GM23338 (cell line): ENCODE measurements around the gene TMEM131L. TPM values are rescaled to one million over a fixed set of nuclear protein-coding genes. Genes with fewer than 3 reads are reported as not detected.

Source experiments
- ATAC-seq: fragments of 200-7000 bp; cut with Tn5 transposase; 3 replicates; pipeline ENCODE4 v1.9.1; 2020
- DNase-seq: peaks from one replicate; pipeline ENCODE4 v3.0.0-alpha.2; 2015; ENCODE audit warnings: low spot score
- H2AFZ ChIP-seq: fragments of 200-600 bp; sonication (generic); 2 replicates; pipeline ENCODE4 v1.8.0; 2016; ENCODE audit warnings: antibody characterized with exemption, mild to moderate bottlenecking, moderate library complexity
- H3F3A ChIP-seq: fragments of 200-600 bp; sonication (generic); replicated peaks from 2 replicates; pipeline ENCODE4 v1.8.0; 2017; ENCODE audit warnings: antibody characterized with exemption, mixed run types, low read depth
- H3K27ac ChIP-seq: fragments of 200-600 bp; sonication (generic); 2 replicates; pipeline ENCODE4 v1.6.1; 2016; ENCODE audit warnings: low read depth
- H3K27me3 ChIP-seq: fragments of 200-600 bp; sonication (generic); 2 replicates; pipeline ENCODE4 v1.8.0; 2016; ENCODE audit warnings: mild to moderate bottlenecking, mixed run types, moderate library complexity; ENCODE audit not compliant: insufficient read depth
- H3K36me3 ChIP-seq: fragments of 200-600 bp; sonication (generic); 2 replicates; pipeline ENCODE4 v1.8.0; 2016; ENCODE audit warnings: mild to moderate bottlenecking; ENCODE audit not compliant: insufficient read depth
- H3K4me1 ChIP-seq: fragments of 200-600 bp; sonication (generic); 2 replicates; pipeline ENCODE4 v1.8.0; 2016; ENCODE audit warnings: mild to moderate bottlenecking, moderate library complexity; ENCODE audit not compliant: insufficient read depth
- H3K4me2 ChIP-seq: fragments of 200-600 bp; sonication (generic); 2 replicates; pipeline ENCODE4 v1.7.1; 2017; ENCODE audit warnings: mixed run types
- H3K4me3 ChIP-seq: fragments of 200-600 bp; sonication (generic); 2 replicates; pipeline ENCODE4 v1.6.1; 2016; ENCODE audit warnings: mixed run types
- H3K79me2 ChIP-seq: fragments of 200-600 bp; sonication (generic); replicated peaks from 2 replicates; pipeline ENCODE4 v1.8.0; 2017; ENCODE audit warnings: mild to moderate bottlenecking; ENCODE audit not compliant: insufficient read depth
- H3K9me2 ChIP-seq: fragments of 200-600 bp; sonication (generic); 2 replicates; pipeline ENCODE4 v1.8.0; 2017; ENCODE audit not compliant: insufficient read depth
- H4K20me1 ChIP-seq: fragments of 200-600 bp; sonication (generic); replicated peaks from 2 replicates; pipeline ENCODE4 v1.8.0; 2017; ENCODE audit warnings: mild to moderate bottlenecking; ENCODE audit not compliant: insufficient read depth
- H3K27ac Mint-ChIP-seq: 2 replicates; pipeline ENCODE4 v1.8.0; 2020; ENCODE audit warnings: inconsistent platforms, mild to moderate bottlenecking, moderate library complexity, mixed read lengths
- H3K27me3 Mint-ChIP-seq: 3 replicates; pipeline ENCODE4 v1.8.0; 2022; ENCODE audit warnings: low read depth, mild to moderate bottlenecking, moderate library complexity, mixed read lengths, inconsistent platforms; ENCODE audit not compliant: insufficient read depth, poor library complexity
- H3K36me3 Mint-ChIP-seq: 3 replicates; pipeline ENCODE4 v1.8.0; 2021; ENCODE audit warnings: low read depth, mild to moderate bottlenecking, inconsistent platforms, moderate library complexity, mixed read lengths
- H3K4me1 Mint-ChIP-seq: 3 replicates; pipeline ENCODE4 v1.8.0; 2020; ENCODE audit warnings: mild to moderate bottlenecking, inconsistent platforms, mixed read lengths
- H3K4me3 Mint-ChIP-seq: 3 replicates; pipeline ENCODE4 v1.8.0; 2021; ENCODE audit warnings: moderate library complexity, mild to moderate bottlenecking, inconsistent platforms, mixed read lengths
- H3K9me3 Mint-ChIP-seq: 3 replicates; pipeline ENCODE4 v1.8.0; 2020; ENCODE audit warnings: moderate library complexity, mild to moderate bottlenecking, inconsistent platforms, mixed read lengths
- CTCF ChIP-seq, 2 experiments: fragments of 200-600 bp in 1 of 2; sonication (generic) in 1 of 2; conservative IDR thresholded peaks; 2 replicates each; pipeline versions ENCODE4 v1.5.1 to v1.6.1; 2016 to 2017; ENCODE audit warnings: antibody characterized with exemption in 2 of 2, low read depth in 2 of 2, mild to moderate bottlenecking in 2 of 2, moderate library complexity in 1 of 2
- EZH2 ChIP-seq: fragments of 200-600 bp; sonication (generic); IDR thresholded peaks from one replicate; pipeline ENCODE4 v1.8.0; 2017; ENCODE audit warnings: antibody characterized with exemption, mild to moderate bottlenecking, low read depth; ENCODE audit not compliant: unreplicated experiment
- EZH2phosphoT487 ChIP-seq: fragments of 200-600 bp; sonication (generic); IDR thresholded peaks from one replicate; pipeline ENCODE4 v1.8.1; 2018; ENCODE audit warnings: antibody characterized with exemption; ENCODE audit not compliant: unreplicated experiment
- JUNB ChIP-seq: IDR thresholded peaks from one replicate; pipeline ENCODE4 v1.6.1; 2016; ENCODE audit warnings: antibody characterized with exemption; ENCODE audit not compliant: unreplicated experiment
- NANOG ChIP-seq: IDR thresholded peaks from 2 replicates; pipeline ENCODE4 v1.6.1; 2016; ENCODE audit warnings: antibody characterized with exemption, borderline replicate concordance
- POLR2AphosphoS5 ChIP-seq: IDR thresholded peaks from 2 replicates; pipeline ENCODE4 v1.6.1; 2016; ENCODE audit warnings: antibody characterized with exemption, low read depth
- STAT1 ChIP-seq: IDR thresholded peaks from one replicate; pipeline ENCODE4 v1.6.1; 2016; ENCODE audit warnings: antibody characterized with exemption; ENCODE audit not compliant: unreplicated experiment
- ZNF114 ChIP-seq: fragments of 250-450 bp; sonication (Bioruptor Pico); IDR thresholded peaks from 2 replicates; pipeline ENCODE4 v1.5.0; 2020; ENCODE audit warnings: mild to moderate bottlenecking, moderate library complexity
- ZNF331 ChIP-seq: fragments of 250-450 bp; sonication (Bioruptor Pico); IDR thresholded peaks from 2 replicates; pipeline ENCODE4 v1.5.0; 2020; ENCODE audit warnings: low read depth, mild to moderate bottlenecking, moderate library complexity
- polyA plus RNA-seq: library from polyadenylated mRNA; unstranded; fragments of >200 nt; fragmentation: Nextera tagmentation; extraction: Ambion mirVana; gene quantifications from 2 replicates; pipeline ENCODE4 v1.2.1, GENCODE V29; 2016
- total RNA-seq: library from RNA; depleted of rRNA; stranded (reverse); fragments of >200 nt; shearing (Covaris generic); gene quantifications from 2 replicates; pipeline ENCODE4 v1.2.3, GENCODE V29; 2014
- TF ChIP-seq, protein P1 (sequence below): IDR thresholded peaks from one replicate; pipeline ENCODE4 v1.6.1; 2018; ENCODE audit warnings: antibody characterized with exemption; ENCODE audit not compliant: unreplicated experiment

TMEM131L gene
- total and polyA plus RNA-seq, 2 experiments from 2014 or later, result 11.1 to 32.2 TPM

- TF ChIP-seq, protein P1, sequence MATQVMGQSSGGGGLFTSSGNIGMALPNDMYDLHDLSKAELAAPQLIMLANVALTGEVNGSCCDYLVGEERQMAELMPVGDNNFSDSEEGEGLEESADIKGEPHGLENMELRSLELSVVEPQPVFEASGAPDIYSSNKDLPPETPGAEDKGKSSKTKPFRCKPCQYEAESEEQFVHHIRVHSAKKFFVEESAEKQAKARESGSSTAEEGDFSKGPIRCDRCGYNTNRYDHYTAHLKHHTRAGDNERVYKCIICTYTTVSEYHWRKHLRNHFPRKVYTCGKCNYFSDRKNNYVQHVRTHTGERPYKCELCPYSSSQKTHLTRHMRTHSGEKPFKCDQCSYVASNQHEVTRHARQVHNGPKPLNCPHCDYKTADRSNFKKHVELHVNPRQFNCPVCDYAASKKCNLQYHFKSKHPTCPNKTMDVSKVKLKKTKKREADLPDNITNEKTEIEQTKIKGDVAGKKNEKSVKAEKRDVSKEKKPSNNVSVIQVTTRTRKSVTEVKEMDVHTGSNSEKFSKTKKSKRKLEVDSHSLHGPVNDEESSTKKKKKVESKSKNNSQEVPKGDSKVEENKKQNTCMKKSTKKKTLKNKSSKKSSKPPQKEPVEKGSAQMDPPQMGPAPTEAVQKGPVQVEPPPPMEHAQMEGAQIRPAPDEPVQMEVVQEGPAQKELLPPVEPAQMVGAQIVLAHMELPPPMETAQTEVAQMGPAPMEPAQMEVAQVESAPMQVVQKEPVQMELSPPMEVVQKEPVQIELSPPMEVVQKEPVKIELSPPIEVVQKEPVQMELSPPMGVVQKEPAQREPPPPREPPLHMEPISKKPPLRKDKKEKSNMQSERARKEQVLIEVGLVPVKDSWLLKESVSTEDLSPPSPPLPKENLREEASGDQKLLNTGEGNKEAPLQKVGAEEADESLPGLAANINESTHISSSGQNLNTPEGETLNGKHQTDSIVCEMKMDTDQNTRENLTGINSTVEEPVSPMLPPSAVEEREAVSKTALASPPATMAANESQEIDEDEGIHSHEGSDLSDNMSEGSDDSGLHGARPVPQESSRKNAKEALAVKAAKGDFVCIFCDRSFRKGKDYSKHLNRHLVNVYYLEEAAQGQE, result no peak
- no peak for TF ChIP-seq CTCF (conservative IDR thresholded peaks at IDR 0.05; ENCODE audit: low read depth in 2 of 2)
- TF ChIP-seq EZH2phosphoT487, result no peak
- no peak for TF ChIP-seq POLR2AphosphoS5
- TF ChIP-seq ZNF331 (CRISPR knock-in tag), result no peak
- no peak for TF ChIP-seq ZNF114 (CRISPR knock-in tag)
- no peak for TF ChIP-seq STAT1
- no peak for TF ChIP-seq EZH2
- no peak for TF ChIP-seq NANOG
Observed at GRCh38 chr4:153611679-153612078, 145.5 kb downstream of the TMEM131L start (continued).

DNA sequence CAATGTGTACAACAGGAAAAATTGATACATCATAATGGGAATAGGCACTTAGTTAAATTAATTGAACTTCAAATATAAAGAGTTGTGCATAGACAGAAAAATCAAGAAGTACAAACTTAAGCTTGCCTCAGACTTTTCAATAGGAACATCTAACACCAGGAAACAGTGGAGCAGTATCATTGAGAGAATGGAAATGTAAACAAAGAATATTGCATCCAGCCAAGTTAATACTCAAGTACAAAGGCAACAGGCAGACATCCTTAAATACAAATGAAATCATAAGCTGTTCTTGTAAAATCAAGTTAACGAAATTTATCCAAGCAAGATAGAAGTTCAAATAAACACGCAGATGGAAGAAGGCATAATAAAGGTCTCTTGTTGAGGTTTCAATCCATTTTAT, 146.7 kb downstream of the TMEM131L start:
- H3K36me3 ChIP-seq, result peaks cover 14% of the 10 kb centered on the region
- no peaks in the 10 kb centered on the region for H3K9me2 ChIP-seq
- no peak overlapping the region for H3K4me2 ChIP-seq
- DNase-seq, result no peak
- no peak overlapping the region for H3K27ac ChIP-seq
- no peaks in the 10 kb centered on the region for H3K79me2 ChIP-seq
- Mint-ChIP-seq H3K27me3 (peaks cover 2% of the 10 kb centered on the region), H3K36me3 (peaks cover 40% of the 10 kb centered on the region), H3K27ac (no peak overlapping the region), H3K4me1 (peaks cover 6% of the 10 kb centered on the region), H3K9me3 (no peaks in the 10 kb centered on the region), H3K4me3 (no peak overlapping the region)
- no peak overlapping the region for H3K4me3 ChIP-seq
- no peaks in the 10 kb centered on the region; the same call in 1 of the 2 replicates for H3K4me1 ChIP-seq
- TF ChIP-seq JUNB (no peak), POLR2AphosphoS5 (no peak), EZH2phosphoT487 (no peak), ZNF114 (CRISPR knock-in tag) (no peak), CTCF (conservative IDR thresholded peaks at IDR 0.05; ENCODE audit: low read depth in 2 of 2) (no peak)
- no peak for ATAC-seq
- H2AFZ ChIP-seq, result no peak overlapping the region
- no peaks in the 10 kb centered on the region for H3F3A ChIP-seq
- no peaks in the 10 kb centered on the region for H4K20me1 ChIP-seq
- H3K27me3 ChIP-seq, result no peaks in the 10 kb centered on the region
